GM12874 (cell line): ENCODE measurements around the gene BCAS2.

ENCODE experiments used
- TF ChIP-seq, protein P1 (sequence below): IDR thresholded peaks from 2 replicates; pipeline ENCODE4 v1.5.1; 2011; ENCODE audit warnings: low read depth, mild to moderate bottlenecking, control low read depth, low read length, moderate library complexity; ENCODE audit not compliant: insufficient read depth

BCAS2 gene

DNA sequence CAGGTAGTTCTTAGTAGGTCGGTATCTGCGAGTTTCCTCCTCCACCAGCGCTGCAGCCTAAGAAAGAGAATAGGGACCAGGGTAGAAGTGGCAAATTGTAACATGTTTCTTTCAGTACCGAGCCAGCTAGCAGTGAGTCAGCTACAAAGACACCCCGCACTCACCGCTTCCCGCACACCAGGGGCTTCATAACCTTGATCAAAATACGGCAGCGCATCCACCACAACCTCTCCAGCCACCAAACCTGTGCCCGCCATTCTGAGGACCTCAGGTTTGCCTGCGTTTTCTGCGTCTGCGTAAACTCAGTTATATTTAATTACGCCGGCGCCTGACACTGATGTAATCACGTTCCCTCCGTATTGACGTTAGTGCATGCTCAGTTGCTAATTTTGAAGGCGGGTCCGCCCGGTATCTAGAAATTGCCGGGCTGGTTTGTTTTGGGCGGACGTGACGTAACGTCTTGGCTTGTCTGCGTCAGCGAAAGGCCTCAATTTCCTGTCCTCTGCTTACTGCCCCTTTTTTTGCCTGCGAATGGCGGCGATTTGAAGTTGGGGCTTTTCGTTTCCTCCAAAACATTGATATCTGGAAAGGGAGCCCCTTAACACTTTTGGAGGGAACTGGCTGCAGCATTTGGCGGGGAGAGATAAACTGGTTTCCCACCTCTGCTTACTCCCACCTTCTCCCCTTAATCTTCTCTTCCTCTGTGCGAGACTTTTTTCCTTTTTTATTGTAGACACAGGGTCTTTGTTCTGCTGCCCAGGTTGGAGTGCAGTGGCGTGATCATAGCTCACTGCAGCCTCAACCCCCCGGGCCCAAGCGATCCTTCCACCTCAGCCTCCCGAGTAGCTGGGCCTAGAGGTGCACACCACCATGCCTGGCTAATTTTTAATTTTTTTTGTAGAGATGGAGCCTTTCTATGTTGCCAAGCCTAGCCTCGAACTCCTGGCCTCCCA, at the start of gene BCAS2:
TSS of gene BCAS2 (minus strand) at position 281 of the 953 bp plus-strand sequence. CDS start at position 257, 24 bp downstream.
- TF ChIP-seq, protein P1, sequence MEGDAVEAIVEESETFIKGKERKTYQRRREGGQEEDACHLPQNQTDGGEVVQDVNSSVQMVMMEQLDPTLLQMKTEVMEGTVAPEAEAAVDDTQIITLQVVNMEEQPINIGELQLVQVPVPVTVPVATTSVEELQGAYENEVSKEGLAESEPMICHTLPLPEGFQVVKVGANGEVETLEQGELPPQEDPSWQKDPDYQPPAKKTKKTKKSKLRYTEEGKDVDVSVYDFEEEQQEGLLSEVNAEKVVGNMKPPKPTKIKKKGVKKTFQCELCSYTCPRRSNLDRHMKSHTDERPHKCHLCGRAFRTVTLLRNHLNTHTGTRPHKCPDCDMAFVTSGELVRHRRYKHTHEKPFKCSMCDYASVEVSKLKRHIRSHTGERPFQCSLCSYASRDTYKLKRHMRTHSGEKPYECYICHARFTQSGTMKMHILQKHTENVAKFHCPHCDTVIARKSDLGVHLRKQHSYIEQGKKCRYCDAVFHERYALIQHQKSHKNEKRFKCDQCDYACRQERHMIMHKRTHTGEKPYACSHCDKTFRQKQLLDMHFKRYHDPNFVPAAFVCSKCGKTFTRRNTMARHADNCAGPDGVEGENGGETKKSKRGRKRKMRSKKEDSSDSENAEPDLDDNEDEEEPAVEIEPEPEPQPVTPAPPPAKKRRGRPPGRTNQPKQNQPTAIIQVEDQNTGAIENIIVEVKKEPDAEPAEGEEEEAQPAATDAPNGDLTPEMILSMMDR, result no peak

DNA sequence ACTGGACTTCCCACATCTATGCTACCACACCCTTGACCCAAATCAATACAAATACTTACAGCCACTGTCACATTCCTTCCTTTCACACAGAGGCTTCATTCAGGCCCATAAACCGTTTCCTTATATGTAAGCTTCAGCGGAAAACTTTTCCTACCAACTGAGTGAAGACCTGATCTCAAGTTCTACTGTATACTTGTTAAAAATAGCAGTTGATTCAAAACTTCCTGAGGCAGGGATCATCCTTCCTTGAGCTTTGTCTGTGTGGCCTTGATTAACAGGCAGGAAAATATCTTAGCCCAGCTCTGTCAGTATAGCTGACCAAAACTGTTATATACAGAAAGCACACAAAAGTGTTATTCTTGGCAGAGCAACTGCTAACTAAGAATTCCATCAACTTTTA, 45.7 kb upstream of the BCAS2 start:
- TF ChIP-seq, protein P1, result no peak

DNA sequence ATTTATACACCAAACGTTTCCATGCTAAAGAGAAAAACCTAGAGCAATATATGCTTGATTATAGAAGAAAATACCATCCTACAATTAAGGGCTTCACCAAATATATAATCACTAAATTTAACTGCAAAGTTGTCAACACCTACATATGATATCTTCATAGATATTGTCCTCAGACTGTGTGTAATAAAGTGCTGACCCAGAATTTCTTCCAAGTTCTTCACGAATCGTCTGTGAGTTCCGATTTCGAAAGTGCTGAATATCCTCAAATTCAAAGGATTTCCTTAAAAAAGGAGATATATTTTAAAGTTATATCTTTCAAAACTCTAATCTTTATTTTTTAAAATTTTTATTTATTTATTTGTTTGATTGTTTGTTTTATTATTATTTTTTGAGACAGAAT, 41.9 kb upstream of the BCAS2 start:
- TF ChIP-seq, protein P1, result no peak

DNA sequence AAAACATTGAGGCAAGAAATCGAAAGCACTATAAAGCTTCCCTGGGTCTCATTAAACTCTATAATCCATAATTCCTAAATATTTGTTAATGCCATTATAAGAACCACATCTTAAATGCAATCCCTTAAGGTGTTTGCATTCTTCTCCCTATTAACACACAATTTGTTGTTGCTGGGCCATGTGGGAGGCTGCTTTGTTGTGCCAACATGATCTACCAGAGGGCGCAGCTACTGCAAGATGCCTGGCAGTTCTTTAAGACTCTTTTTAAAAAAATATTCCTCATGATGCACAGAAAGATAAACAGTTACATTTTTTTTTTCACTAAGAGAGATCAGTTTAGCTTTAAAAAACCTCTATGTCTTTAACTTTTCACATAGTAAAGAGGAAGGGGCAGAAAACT, 39.0 kb upstream of the BCAS2 start:
- TF ChIP-seq, protein P1, result no peak

DNA sequence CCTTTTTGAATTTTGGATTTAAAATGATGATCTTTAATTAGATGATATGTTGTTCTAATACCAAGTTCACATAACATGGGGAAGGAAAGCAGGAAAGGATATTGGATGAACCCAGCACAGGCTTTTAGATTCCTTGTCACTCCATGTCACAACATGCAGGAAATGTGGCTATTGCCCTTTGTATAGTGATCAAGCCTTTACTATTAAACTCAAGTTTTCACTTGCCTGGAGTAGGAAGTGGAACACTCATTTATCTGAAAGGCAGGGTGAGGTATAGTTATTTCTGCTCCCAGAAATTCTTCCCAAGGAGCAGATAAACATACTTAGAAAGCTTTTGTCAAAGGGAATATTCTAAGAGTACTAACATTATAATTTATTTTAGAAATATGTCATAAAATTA, 37.2 kb upstream of the BCAS2 start:
- TF ChIP-seq, protein P1, result no peak

DNA sequence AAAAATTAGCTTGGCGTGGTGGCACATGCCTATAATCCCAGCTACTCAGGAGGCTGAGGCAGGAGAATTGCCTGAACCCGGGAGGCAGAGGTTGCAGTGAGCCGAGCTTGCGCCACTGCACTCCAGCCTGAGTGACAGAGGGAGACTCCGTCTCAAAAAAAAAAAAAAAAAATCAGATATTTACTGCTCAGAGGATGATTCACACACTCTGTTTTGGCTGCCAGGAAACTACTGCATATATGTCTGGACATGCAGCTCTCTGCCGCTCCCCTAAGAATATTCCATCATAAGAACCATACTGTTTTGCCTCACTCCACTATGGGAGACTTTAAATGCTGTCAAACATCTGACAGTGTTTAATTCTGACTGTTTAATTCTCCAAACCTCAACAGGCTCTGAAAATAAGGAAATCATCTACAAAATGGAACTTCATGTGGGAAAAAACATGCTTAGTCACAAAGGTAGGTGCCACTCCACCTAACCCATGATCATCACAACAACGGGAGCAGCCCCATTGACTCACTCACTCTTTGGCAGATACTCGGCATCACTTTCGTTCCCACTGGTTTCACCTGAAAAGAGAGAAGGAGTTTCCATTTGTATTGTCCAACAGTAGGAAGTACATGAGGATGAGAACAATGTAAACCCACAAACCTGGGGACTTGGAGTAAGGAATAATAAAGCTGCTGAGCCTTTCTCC, 29.3 kb upstream of the BCAS2 start:
- TF ChIP-seq, protein P1, result no peak

DNA sequence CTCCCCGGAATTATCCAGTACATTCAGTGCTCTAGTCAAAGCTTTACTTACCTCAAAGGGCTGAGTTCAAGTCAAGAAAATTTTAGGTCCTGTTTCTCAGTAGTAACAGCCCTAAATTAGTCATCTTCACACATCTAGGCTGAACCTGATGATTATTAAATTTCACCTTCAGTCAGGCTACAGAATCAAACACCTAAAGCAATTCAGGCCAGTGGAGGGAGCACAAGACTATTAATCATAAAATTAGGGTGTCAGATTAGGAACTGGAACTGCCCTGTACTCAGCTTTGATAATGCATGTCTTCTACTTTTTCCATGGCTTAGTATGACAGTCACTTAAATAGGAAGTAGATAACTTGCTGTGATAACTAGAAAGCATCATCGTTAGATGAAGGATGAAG, 28.4 kb upstream of the BCAS2 start:
- TF ChIP-seq, protein P1, result no peak
